Raji (cell line): ENCODE results near the gene RAB40AL.

ENCODE experiments used
- POLR2A ChIP-seq: IDR thresholded peaks from 2 replicates; pipeline ENCODE4 v1.6.1; 2011; ENCODE audit warnings: low read depth, low read length, control low read depth; ENCODE audit not compliant: insufficient read depth

Gene RAB40AL

DNA sequence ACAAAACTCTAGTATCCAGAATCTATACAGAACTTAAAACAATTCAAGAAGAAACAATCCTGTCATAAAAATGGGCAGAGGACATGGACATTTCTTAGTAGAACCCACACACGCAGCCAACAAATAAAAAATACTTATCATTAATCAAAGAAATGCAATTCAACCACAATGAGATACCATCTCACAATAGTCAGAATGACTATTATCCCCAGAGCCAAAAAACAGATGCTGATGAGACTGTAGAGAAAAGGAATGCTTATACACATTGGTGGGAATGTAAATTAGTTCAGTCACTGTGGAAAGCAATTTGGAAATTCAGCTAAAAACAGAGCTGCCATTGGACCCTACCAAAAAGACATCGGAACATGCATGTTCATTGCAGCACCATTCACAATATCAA, 37.9 kb downstream of the RAB40AL start:
- TF ChIP-seq POLR2A = no peak

DNA sequence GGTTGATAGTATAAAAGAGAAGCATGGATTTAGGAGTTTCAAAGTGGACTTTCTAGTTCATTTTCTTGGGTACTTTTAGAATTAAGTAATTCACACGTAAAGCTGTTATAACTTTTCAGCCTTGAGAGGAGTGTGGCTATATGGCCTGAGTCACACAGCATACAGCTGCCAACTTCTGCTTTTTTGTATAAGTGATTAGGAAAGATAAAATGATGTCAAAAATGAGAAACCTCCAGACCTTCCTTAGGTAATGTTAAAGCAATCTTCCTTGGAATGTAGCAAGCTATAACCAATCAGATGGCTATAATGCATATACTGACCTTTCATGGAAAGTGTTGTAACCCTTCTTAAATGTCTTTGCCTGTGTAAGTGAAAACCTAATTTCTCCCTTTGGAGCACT, 39.2 kb downstream of the RAB40AL start:
- TF ChIP-seq POLR2A = no peak

GRCh38 chrX:102976793-102977495, 39.9 kb downstream of the RAB40AL start:
- no peak for TF ChIP-seq POLR2A

DNA sequence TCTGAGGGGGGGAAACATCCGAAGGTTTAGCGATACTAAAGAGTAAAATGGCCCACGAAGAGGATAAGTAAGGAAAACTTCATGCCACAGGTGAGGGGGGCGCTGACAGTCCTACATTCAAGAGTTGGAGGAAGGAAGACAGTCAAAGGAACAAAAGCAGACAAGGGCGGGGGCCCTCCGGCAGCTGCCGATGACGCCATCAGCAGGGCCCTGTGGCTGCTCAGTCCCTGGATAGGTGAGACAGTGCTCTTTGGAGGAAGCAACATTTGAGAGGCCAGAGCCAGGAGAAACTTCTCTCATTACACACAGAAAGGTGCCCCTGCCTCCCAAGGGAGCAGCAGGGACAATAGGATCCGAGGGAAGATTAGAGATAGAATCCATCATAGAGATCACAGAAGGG, 41.5 kb downstream of the RAB40AL start:
- no peak for TF ChIP-seq POLR2A

GRCh38 chrX:102979536-102979935, 42.5 kb downstream of the RAB40AL start:
- TF ChIP-seq POLR2A = no peak

DNA sequence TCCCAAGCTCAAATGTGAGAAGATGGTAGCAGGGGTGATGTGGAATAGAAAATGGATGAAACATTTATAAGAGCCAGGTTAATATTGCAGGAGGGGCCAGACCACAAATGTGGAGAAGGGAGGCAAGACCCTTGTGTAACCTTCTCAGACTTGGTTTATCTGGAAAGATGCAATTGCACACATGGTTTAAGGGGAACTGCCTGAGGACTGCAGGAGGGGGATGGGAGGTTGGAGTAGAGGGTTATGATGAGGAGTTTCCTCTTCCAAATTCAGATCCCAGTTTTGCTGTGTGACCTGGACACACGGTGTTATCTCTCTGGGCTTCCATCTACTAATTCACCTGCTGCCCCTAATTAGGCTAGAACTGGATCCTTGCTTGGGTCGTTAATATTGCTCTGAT, 46.1 kb downstream of the RAB40AL start:
- TF ChIP-seq POLR2A = no peak

GRCh38 chrX:102985192-102985591, 48.1 kb downstream of the RAB40AL start:
- no peak for TF ChIP-seq POLR2A
